Upper lobe of right lung (tissue), 1 donor: ENCODE measurements around the gene CHID1. TPM values are rescaled to one million over a fixed set of nuclear protein-coding genes. Genes with fewer than 3 reads are reported as not detected.

ENCODE experiments used
- ATAC-seq: fragments of 200-7000 bp; cut with Tn5 transposase; one replicate; pipeline ENCODE4 v1.9.1; 2020; ENCODE audit warnings: mild to moderate bottlenecking, moderate library complexity
- DNase-seq: peaks from one replicate; pipeline ENCODE4 v3.0.0-alpha.2; 2020
- H3K27ac ChIP-seq: fragments of 200-600 bp; one replicate; pipeline ENCODE4 v1.8.0; 2022
- H3K27me3 ChIP-seq: fragments of 200-600 bp; one replicate; pipeline ENCODE4 v1.8.0; 2022; ENCODE audit warnings: mild to moderate bottlenecking
- H3K36me3 ChIP-seq: fragments of 200-600 bp; one replicate; pipeline ENCODE4 v1.8.0; 2022
- H3K4me1 ChIP-seq: fragments of 200-600 bp; one replicate; pipeline ENCODE4 v1.8.0; 2022
- H3K4me3 ChIP-seq: fragments of 200-600 bp; one replicate; pipeline ENCODE4 v1.8.0; 2022; ENCODE audit warnings: mild to moderate bottlenecking
- H3K9me3 ChIP-seq: fragments of 200-600 bp; one replicate; pipeline ENCODE4 v1.8.0; 2022
- intact Hi-C: fragments of 100-400 bp; cut with DNase I; formaldehyde crosslinking; loops from one replicate; pipeline ENCODE4 v1.11.0; 2022
- total RNA-seq: library from RNA; stranded (reverse); fragmentation: NEBNext Ultra II Directional; extraction: Animal tissue kit (Norgen Biotek cat#: 25700); gene quantifications from one replicate; pipeline ENCODE4 v1.2.1, GENCODE V29; 2021
- TF ChIP-seq, protein P1 (sequence below): fragments of 200-600 bp; IDR thresholded peaks from one replicate; pipeline ENCODE4 v1.8.0; 2022; ENCODE audit warnings: antibody characterized with exemption
- donor health status: DM: no; HTN: yes; CAD: no; lungs with severe emphysema.

CHID1 gene
- total RNA-seq, 1 donor from 2014 or later = 52.9 TPM

DNA sequence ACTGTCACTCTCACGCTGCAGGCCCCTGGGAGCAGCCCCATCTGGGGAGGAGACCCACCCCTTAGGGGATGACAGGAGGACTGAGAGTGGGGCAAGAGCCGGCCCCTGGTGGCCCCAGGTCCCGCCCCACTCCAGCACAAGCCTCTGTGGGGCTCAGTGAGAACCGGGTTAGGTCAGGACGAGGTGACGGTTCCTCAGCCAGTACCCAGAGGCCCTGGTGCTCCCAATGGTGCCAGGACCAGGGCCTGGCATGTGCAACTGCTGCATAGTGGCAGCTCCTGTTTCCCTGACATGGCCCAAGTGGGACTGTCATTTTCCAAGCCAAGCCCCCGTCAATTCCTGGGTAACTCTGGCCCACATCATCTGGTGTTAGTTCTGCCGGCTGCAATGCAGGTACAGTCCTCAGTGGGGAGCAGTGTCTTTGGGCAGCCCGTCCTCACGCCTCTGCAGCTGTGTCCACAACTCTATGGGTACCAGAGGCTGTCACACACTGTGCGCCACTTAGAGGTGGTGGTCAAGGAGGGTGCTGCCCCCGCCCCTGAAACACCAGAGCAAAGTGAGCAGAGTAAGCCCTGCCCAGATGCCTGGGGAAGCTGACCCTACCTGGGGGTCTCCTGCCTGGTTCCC, 15.9 kb downstream of the CHID1 start:
- TF ChIP-seq, protein P1, sequence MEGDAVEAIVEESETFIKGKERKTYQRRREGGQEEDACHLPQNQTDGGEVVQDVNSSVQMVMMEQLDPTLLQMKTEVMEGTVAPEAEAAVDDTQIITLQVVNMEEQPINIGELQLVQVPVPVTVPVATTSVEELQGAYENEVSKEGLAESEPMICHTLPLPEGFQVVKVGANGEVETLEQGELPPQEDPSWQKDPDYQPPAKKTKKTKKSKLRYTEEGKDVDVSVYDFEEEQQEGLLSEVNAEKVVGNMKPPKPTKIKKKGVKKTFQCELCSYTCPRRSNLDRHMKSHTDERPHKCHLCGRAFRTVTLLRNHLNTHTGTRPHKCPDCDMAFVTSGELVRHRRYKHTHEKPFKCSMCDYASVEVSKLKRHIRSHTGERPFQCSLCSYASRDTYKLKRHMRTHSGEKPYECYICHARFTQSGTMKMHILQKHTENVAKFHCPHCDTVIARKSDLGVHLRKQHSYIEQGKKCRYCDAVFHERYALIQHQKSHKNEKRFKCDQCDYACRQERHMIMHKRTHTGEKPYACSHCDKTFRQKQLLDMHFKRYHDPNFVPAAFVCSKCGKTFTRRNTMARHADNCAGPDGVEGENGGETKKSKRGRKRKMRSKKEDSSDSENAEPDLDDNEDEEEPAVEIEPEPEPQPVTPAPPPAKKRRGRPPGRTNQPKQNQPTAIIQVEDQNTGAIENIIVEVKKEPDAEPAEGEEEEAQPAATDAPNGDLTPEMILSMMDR = no peak
- Histone ChIP-seq H3K4me3 (no peak overlapping the region), H3K27me3 (no peaks in the 10 kb centered on the region), H3K9me3 (no peaks in the 10 kb centered on the region), H3K4me1 (no peaks in the 10 kb centered on the region), H3K27ac (no peak overlapping the region), H3K36me3 (peaks cover 14% of the 10 kb centered on the region)
- ATAC-seq = no peak
- no peak for DNase-seq
- intact Hi-C loops = no loop called here

DNA sequence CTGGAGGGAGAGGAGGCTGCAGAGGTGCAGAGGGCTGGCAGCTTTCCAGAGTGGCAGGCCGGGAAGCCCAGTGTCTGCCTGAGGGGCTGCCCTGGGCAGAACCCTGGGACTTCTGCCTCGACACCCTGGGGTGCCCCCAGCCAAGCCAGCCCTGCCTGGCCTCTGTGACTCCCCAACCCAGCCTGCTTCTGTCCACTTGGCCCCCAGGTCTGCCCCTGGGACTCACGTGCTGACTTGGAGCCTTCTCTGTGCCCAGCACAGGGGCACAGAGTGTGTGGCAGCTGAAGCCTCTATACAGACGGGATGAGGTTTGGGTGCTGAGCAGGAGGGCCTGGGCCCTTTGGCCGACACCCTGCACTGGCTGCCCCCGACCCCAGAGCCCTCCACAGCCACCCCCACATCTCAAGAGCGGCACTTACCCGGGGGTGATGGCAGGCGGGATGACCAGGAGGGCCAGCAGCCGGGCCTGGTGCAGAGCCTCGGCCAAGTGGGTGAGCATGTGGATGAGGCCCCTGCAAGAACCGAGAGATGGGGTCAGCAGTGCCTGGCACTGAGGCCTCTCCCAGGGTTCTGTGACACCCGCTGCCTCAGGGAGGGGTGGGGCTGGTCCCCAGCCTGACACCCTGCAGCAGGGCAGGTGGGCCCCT, 17.5 kb downstream of the CHID1 start:
- Histone ChIP-seq H3K4me1 (no peaks in the 10 kb centered on the region), H3K27ac (no peak overlapping the region), H3K27me3 (no peaks in the 10 kb centered on the region), H3K4me3 (no peak overlapping the region), H3K9me3 (no peaks in the 10 kb centered on the region), H3K36me3 (no peaks in the 10 kb centered on the region)
- DNase-seq = no peak
- intact Hi-C loops = no loop called here
- ATAC-seq = no peak
- TF ChIP-seq, protein P1 = no peak

DNA sequence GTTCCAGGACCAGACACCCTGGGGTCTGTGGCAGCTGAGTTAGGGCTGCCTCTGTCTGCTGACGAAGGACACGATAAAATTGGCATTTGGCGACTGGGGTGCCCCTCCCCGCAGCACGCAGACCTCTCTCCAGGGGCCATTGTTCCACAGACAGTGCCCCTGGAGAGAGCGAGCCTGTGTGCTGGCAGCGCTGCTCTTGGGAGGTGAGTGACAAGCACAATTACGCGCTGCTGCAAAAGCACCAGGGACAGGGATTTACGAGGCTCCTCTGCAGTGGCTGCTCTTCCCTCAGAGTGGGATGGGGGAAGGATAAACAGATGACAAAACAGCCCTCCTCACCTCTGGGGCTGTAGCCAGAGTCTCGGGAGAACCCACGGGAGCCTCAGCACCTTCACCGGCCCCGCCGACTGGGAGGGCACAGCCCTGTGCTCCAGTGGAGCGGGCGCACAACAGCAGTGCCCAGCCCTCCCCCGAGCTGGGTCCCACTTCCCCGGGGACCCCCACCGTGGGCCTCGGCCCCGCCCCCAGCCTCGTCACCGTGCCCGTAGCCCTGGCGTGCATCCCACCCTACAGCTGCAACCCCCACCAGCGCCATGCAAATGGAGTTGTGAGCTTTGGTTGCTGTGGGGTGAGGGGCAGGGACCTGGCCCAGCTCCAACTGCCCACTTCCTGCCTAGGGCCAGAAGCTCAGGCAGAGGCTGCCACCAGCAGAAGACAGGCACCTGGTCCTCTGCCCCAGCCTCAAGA, 19.6 kb downstream of the CHID1 start:
- Histone ChIP-seq H3K4me1 (no peaks in the 10 kb centered on the region), H3K27ac (no peak overlapping the region), H3K9me3 (no peaks in the 10 kb centered on the region), H3K27me3 (no peaks in the 10 kb centered on the region), H3K36me3 (no peaks in the 10 kb centered on the region), H3K4me3 (no peak overlapping the region)
- ATAC-seq (no peak), DNase-seq (no peak)
- intact Hi-C loops = no loop called here
- TF ChIP-seq, protein P1 = no peak

DNA sequence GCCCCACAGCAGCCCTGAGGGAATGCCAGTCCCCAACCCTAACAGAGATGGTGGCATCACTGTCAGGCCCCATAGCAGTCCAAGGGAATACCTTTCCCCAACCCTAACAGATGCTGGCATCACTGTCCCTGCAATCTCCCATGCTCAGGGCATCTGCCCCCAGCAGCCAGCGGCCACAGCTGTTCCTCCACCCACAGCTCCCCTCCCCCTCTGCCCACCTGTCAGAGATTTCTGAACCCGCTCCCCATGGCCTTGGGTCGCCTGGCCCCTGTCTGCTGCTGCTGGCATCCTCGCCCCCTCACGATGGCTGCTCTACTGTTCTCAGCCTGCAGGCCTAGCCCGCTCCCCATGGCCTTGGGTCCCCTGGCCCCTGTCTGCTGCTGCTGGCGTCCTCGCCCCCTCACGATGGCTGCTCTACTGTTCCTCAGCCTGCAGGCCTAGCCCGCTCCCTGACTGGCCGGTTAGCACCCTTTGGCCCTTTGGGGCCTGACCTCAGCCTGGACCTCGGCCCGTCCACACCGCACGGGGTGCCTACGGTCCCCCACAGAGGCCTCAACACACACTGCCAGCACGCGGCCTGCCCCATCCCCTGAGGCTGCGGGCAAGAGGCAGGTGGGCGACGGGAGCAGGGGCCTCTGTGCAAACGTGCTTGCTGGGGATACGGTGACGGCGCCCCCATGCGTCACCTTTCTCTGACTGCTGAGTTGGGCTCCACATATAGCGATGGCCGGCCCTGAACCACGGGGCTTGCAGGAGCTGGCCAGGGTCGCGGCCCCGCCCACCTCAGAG, 20.7 kb downstream of the CHID1 start:
- intact Hi-C loops = no loop called here
- TF ChIP-seq, protein P1 = no peak
- Histone ChIP-seq H3K36me3 (no peaks in the 10 kb centered on the region), H3K27me3 (no peaks in the 10 kb centered on the region), H3K9me3 (no peaks in the 10 kb centered on the region), H3K4me1 (no peaks in the 10 kb centered on the region), H3K4me3 (no peak overlapping the region), H3K27ac (no peak overlapping the region)
- ATAC-seq (no peak), DNase-seq (no peak)

DNA sequence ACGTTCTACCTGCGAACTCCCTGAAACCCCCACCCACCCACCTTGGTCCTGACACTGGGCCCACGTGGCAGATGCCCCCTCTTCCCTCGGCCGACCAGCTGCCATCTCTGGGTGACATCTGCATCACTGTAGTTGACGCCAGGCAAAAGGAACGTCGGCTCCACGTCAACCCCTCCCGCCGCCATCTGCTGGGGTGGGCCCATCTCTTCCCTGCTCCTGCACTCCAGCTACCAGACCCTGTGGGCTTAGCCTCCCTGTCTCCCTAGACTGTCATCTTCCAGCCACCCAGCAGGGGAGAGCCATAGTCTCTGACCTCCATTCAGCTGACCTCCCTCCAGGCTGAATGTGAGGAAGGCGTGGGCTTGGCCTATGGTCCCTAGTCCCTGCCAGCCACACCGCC, 21.4 kb downstream of the CHID1 start:
- TF ChIP-seq, protein P1 = no peak
- no peak overlapping the region for H3K4me3 ChIP-seq
- no peaks in the 10 kb centered on the region for H3K27me3 ChIP-seq
- intact Hi-C loops = no loop called here
- H3K27ac ChIP-seq = no peak overlapping the region
- H3K9me3 ChIP-seq = no peaks in the 10 kb centered on the region
- no peaks in the 10 kb centered on the region for H3K36me3 ChIP-seq
- H3K4me1 ChIP-seq = no peaks in the 10 kb centered on the region
- DNase-seq = no peak
- no peak for ATAC-seq
